ENCODE data around the gene PELI1.

GRCh38 chr2:64145714-64146113, 1.5 kb upstream of the PELI1 start:
- no peak for TF ChIP-seq POLR2A (IDR thresholded peaks at IDR 0.05; ENCODE audit: low read length)
- TF ChIP-seq GATA1 (IDR thresholded peaks at IDR 0.05; ENCODE audit: low read depth, low read length), result no peak
